Measurements from ENCODE around the gene ZNF536. TPM values are rescaled to one million over a fixed set of nuclear protein-coding genes. Genes with fewer than 3 reads are reported as not detected.

ZNF536 gene
- total and polyA plus RNA-seq, 2 of the 4 experiments (the other 2 are of a cell fraction): not detected

DNA sequence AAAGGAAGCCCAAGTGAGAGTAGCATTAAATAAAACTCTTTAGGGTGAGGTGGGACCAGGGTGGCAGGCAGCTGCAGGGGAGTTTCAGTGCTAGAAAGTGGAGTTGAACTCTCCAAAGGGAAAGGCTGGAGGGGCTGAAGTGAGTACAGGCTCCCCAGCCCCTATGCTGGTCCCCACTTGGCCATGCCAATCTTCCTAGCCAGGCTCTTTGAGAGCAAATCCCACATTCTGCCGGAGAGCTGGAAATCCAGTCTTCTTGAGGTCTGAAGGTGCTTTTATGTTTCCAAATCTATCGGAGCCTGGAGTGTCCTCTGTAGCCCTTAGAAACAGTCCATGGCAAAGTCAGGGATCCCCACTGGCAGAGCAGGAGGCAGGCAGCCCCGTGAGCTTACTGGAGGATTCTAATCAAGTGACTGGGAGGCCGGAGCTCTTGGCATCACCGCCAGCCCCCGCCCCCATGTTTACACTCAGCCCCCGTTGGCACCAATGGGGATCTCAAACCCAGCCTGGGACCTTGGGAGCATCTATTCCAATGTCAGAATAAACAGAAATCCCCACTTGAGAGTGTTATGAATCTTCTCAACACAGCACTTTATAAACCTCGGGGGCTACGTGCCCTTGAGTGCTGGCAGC lies 18.3 kb downstream of the ZNF536 start:
- no peak overlapping the region for H2BK5ac ChIP-seq (ENCODE audit: low read depth, low read length, poor library complexity, severe bottlenecking)
- H4K8ac ChIP-seq (ENCODE audit: low read depth in 2 of 2, low read length in 2 of 2): no peak overlapping the region
- H2BK15ac ChIP-seq (ENCODE audit: low read depth, low read length): no peak overlapping the region
- H3K4me3 ChIP-seq (ENCODE audit: insufficient read depth, low read depth, low read length): no peak overlapping the region
- BruUV-seq (replicated peaks): no TSS peak
- POLR2A ChIA-PET (ENCODE audit: unreplicated experiment): no interaction called here
- no peak overlapping the region for H3K56ac ChIP-seq (ENCODE audit: extremely low read depth, insufficient read depth, low read length)
- in situ Hi-C loops (cut with MboI; ENCODE audit: low sequenced_read_pairs): no loop called here
- no peaks in the 10 kb centered on the region for H3K27me3 ChIP-seq (ENCODE audit: control insufficient read depth, insufficient read depth, low read length)
- CTCF ChIA-PET: no interaction called here
- ATAC-seq (ENCODE audit: low read depth): no peak
- no peak overlapping the region for H3K4me2 ChIP-seq (ENCODE audit: low read depth, low read length)
- TF ChIP-seq MXI1 (IDR thresholded peaks at IDR 0.05; ENCODE audit: borderline replicate concordance, low read depth, low read length) (no peak), FOS (IDR thresholded peaks at IDR 0.05; ENCODE audit: low read depth, low read length) (no peak), MAZ (IDR thresholded peaks at IDR 0.05; ENCODE audit: borderline replicate concordance, low read depth, low read length) (no peak), RFX5 (IDR thresholded peaks at IDR 0.05; ENCODE audit: low read depth, low read length) (no peak), SMC3 (IDR thresholded peaks at IDR 0.05; ENCODE audit: low read depth, low read length) (no peak), ELK1 (IDR thresholded peaks at IDR 0.05; ENCODE audit: borderline replicate concordance, low read depth, low read length) (no peak), RCOR1 (IDR thresholded peaks at IDR 0.05; ENCODE audit: insufficient replicate concordance, low read length) (no peak), RAD21 (IDR thresholded peaks at IDR 0.05; ENCODE audit: low read length) (no peak), CHD1 (IDR thresholded peaks at IDR 0.05; ENCODE audit: low read depth, low read length) (no peak)
- TF ChIP-seq, protein P1, sequence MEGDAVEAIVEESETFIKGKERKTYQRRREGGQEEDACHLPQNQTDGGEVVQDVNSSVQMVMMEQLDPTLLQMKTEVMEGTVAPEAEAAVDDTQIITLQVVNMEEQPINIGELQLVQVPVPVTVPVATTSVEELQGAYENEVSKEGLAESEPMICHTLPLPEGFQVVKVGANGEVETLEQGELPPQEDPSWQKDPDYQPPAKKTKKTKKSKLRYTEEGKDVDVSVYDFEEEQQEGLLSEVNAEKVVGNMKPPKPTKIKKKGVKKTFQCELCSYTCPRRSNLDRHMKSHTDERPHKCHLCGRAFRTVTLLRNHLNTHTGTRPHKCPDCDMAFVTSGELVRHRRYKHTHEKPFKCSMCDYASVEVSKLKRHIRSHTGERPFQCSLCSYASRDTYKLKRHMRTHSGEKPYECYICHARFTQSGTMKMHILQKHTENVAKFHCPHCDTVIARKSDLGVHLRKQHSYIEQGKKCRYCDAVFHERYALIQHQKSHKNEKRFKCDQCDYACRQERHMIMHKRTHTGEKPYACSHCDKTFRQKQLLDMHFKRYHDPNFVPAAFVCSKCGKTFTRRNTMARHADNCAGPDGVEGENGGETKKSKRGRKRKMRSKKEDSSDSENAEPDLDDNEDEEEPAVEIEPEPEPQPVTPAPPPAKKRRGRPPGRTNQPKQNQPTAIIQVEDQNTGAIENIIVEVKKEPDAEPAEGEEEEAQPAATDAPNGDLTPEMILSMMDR (conservative IDR thresholded peaks at IDR 0.05; ENCODE audit: low read depth, low read length): no peak
- no peaks in the 10 kb centered on the region for H3K9me1 ChIP-seq (ENCODE audit: insufficient read depth, low read length)
- peaks cover 34% of the 10 kb centered on the region for H3K9me3 ChIP-seq (ENCODE audit: control insufficient read depth, insufficient read depth, low read length)
- no peaks in the 10 kb centered on the region for H3K36me3 ChIP-seq (ENCODE audit: control insufficient read depth, insufficient read depth, low read length)
- dilution Hi-C loops (cut with HindIII; ENCODE audit: low sequenced_read_pairs, unreplicated experiment): no loop called here
- H3K14ac ChIP-seq (replicated peaks; ENCODE audit: low read depth, low read length): no peak overlapping the region
- H3K27ac ChIP-seq (ENCODE audit: insufficient read depth, low read length): no peak overlapping the region
- H3K79me1 ChIP-seq (ENCODE audit: low read depth in 1 of 2, low read length in 2 of 2): no peaks in the 10 kb centered on the region
- no peak overlapping the region for H2BK120ac ChIP-seq (ENCODE audit: low read depth, low read length)
- no peak overlapping the region for H3K9ac ChIP-seq (ENCODE audit: low read depth, low read length)
- no peak overlapping the region for H2AK5ac ChIP-seq (ENCODE audit: low read depth, low read length)
- H2AK9ac ChIP-seq (replicated peaks; ENCODE audit: low read depth, low read length, poor library complexity): no peak overlapping the region
- no peak overlapping the region for H4K91ac ChIP-seq (ENCODE audit: insufficient read depth, low read depth, low read length)
- intact Hi-C loops (cut with micrococcal nuclease): no loop called here
- no peak overlapping the region for H2BK20ac ChIP-seq (ENCODE audit: low read depth, low read length)
- no peak for DNase-seq
- no CpG with 5 or more reads among the region's 9 CpGs for WGBS, 2 experiments (ENCODE audit: extremely low coverage in 2 of 2, insufficient read length in 1 of 2)
- H3K4me1 ChIP-seq (ENCODE audit: control insufficient read depth, insufficient read depth, low read length): no peaks in the 10 kb centered on the region
- no peak overlapping the region for H3K23ac ChIP-seq (ENCODE audit: low read depth, low read length)
- H4K5ac ChIP-seq (ENCODE audit: low read depth, low read length): no peak overlapping the region
- H3K4ac ChIP-seq (ENCODE audit: low read depth, low read length): no peak overlapping the region
- H2AFZ ChIP-seq (replicated peaks; ENCODE audit: low read length, poor library complexity): no peak overlapping the region
- H3K18ac ChIP-seq (ENCODE audit: low read depth, low read length): no peak overlapping the region
- no peaks in the 10 kb centered on the region for H4K20me1 ChIP-seq (ENCODE audit: insufficient read depth, low read length)

Measured in IMR-90 (cell line).